D721Med (cell line): Measurements from ENCODE around the gene MRPS5.

Source experiments
- DNase-seq: peaks from one replicate; pipeline ENCODE4 v3.0.0; 2011; ENCODE audit warnings: low spot score; ENCODE audit not compliant: insufficient read length
- FAIRE-seq: peaks from 2 replicates; lab custom pipeline; 2011; peaks lifted over from hg19 to GRCh38; lab: Jason Lieb, UNC
- TF ChIP-seq, protein P1 (sequence below): IDR thresholded peaks from 2 replicates; pipeline ENCODE4 v1.5.1; 2012; ENCODE audit warnings: mild to moderate bottlenecking, control low read depth; ENCODE audit not compliant: insufficient read depth; ENCODE audit errors: missing control alignments

The MRPS5 gene

DNA sequence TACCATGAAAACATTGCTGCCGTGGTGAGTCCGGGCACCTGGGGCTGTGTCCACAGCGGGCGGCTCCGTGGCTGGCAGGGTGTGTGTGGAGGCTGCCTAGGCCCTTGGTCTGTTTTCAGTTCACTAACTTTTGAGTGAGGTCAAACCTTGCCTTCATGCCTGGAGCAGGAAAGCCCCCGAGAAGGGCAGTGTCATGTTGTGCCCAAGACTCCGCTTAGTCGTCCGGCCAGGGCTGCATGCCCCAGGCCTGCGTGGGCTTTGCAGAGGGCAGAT, 72.0 kb downstream of the MRPS5 start:
- DNase-seq, result no peak
- TF ChIP-seq, protein P1, sequence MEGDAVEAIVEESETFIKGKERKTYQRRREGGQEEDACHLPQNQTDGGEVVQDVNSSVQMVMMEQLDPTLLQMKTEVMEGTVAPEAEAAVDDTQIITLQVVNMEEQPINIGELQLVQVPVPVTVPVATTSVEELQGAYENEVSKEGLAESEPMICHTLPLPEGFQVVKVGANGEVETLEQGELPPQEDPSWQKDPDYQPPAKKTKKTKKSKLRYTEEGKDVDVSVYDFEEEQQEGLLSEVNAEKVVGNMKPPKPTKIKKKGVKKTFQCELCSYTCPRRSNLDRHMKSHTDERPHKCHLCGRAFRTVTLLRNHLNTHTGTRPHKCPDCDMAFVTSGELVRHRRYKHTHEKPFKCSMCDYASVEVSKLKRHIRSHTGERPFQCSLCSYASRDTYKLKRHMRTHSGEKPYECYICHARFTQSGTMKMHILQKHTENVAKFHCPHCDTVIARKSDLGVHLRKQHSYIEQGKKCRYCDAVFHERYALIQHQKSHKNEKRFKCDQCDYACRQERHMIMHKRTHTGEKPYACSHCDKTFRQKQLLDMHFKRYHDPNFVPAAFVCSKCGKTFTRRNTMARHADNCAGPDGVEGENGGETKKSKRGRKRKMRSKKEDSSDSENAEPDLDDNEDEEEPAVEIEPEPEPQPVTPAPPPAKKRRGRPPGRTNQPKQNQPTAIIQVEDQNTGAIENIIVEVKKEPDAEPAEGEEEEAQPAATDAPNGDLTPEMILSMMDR, result no peak
- FAIRE-seq, result no peak

DNA sequence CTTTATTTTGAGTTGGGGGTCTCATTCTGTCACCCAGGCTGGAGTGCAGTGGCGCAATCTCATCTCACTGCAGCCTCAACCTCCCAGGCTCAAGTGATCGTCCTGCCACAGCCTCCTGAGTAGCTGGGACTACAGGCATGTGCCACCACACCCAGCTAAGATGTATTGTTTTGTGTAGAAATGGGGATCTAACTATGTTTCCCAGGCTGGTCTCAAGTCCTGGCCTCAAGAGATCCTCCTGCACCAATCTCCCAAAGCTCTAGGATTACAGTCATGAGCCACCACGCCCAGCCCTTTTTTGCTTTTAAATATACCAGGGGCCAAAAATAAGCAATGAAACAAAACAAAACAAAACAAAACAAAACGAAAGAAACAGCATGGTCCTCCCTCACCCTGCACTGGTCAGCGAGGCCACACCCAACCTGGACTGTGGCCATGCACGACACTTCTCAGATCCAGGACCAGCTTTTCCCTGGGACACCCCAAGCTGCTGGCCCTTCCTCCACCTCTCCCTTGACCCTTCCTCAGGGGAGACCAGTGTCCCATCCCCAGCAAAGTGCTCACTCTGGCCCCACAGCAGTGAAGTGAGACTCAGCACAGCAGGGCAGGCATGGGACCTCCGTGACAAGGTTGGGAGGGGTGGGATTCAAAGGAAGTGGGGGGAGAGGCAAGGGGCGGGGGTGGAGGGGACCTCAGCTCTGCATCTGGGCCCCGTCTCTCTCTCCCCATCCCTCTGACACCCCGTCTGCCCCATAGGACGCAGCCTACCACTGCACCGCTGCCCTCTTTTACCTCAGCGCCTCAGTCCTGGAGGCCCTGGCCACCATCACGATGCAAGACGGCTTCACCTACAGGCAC, 72.6 kb downstream of the MRPS5 start:
- no peak for DNase-seq
- no peak for FAIRE-seq
- TF ChIP-seq, protein P1, result no peak

DNA sequence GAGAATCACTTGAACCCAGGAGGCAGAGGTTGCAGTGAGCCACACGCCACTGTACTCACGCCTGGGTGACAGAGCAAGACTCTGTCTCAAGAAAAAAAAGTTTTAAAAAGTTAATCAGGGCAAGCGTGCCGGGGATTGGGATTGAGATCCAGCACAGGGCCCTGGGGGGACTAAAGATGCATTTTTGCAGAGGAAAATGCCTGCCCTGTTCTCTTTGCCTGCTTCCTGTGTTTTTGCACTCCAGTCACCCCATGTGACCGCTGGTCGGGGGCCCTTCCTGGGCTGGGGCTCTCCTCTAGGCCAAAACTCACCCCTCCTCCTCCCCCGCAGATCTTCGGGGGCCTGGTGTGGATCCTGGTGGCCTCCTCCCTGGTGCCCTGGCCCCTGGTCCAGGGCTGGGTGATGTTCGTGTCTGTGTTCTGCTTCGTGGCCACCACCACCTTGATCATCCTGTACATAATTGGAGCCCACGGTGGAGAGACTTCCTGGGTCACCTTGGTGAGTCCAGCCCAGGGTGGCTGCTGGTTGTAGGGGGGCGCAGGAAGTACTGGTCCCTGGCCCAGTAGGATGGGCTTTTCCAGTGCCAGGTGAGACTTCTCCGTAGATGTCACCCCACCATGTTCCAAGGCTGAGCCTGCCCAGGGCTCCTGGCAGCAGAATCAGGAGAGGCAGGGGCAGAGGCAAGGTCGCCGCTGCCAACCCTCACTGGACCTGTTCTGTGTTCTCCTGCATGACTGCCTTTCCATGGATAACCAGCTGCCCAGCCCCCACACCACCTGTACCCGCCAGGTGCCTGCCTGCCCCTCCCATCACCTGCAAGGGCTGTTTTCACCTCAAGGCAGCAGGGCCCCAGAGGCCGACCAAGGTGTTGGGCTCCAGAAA, 73.7 kb downstream of the MRPS5 start:
- TF ChIP-seq, protein P1, result no peak
- no peak for DNase-seq
- FAIRE-seq, result no peak

DNA sequence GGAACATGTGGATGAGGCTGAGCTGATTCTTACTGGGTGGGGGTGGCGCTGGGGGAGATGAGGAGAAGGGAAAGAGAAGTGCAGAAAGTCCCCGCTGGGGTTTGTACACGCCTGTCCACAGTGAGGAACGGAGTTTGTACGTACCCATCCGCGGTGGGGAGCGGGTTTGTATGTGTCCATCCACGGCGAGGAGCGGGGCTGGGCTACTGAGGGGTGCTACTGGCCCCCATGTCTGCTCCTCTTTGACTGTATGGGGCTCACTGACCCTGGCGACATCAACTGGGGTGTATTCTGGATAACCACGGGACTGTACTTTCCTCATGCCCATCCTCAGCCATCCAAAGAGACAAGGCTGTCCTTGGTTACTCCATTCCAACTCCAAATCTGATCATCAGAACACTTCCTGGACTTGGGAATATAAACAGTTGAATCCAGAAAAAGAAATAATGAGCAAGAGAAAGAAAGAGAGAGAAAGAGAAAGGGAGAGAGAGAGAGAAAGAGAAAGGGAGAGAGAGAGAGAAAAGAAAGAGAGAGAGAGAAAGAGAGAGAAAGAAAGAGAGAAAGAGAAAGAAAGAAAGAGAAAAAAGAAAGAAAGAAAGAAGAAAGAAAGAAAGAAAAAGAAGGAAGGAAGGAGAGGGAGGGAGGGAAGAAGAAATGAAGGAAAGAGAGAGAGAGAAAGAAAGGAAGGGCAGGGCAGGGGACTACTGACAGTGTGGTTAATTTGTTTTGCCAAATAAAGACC, 75.1 kb downstream of the MRPS5 start:
- FAIRE-seq (no peak), DNase-seq (no peak)
- TF ChIP-seq, protein P1, result no peak

DNA sequence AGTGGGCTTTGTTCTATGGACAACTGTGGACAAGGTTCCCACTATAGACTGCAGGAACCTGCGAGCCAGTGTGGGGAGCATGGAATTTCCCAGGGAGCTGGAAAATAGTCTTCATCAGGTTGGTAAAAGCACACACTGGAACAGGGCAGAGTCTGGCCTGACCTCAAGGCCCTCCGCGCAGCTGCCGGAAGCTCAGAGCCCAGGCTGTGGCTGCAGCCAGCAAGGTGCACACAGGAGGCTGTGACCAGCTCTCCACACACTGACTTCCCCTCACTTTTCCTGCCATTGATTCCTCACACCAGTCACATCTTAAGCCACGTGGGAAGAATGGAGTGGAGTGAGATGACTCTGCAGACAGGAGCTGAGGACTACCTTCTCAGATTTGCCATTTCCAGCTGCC, 77.0 kb downstream of the MRPS5 start:
- TF ChIP-seq, protein P1, result no peak
- DNase-seq (no peak), FAIRE-seq (no peak)

DNA sequence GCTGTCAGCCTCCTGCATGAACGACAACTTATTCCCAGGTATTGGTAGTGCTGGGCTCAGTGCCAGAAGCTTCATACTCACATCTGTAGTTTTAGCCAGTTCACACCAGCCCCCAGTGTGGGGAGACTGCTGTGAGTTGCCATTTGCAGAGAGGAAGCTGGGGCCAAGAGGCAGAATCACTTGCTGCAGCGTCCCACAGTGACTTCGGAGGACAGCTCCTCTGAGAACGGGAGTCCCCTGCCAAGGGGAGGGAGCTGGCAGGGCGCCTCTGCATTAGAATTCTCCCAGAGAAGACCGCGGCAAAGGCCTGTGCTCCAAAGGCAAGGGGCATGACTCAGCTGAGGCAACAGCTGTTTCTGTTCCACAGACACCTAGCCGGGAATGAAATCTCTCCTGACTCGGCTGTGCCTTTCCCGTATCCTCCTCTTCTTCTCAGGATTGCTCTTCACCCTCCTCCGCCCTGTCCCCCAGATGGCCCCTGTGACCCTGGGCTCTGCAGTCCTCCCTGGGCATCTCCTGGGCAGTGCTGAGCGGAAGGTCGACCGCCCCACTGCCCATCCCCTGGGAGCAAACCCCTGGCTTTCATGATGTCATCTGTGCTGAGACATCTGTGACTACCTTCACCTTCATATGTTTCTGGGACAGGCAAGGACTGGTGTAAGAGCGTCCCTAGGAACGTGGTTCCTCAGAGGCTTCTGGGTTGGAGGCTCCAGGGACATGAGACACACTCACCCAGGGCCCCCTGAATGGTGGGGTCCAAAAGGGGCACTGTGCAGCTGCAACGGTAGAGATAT, 78.1 kb downstream of the MRPS5 start:
- TF ChIP-seq, protein P1, result no peak
- FAIRE-seq, result no peak
- no peak for DNase-seq
